ENCODE measurements around the gene PDSS1.

PDSS1 gene

GRCh38 chr10:26717476-26717875 is 20.0 kb downstream of the PDSS1 start:
- no peaks in the 10 kb centered on the region; the same call in 1 of the 2 replicates for H3F3A ChIP-seq (ENCODE audit: insufficient read depth, low read length)
- H3K9ac ChIP-seq (ENCODE audit: low read length): no peak overlapping the region
- H3K9me2 ChIP-seq (replicated peaks; ENCODE audit: insufficient read depth, low read length): no peaks in the 10 kb centered on the region
- no peak overlapping the region for H3K4me2 ChIP-seq (ENCODE audit: low read depth, low read length)
- DNase-seq: no peak
- H3K27ac ChIP-seq (ENCODE audit: low read length): no peak overlapping the region
- H3K9me3 ChIP-seq (replicated peaks; ENCODE audit: insufficient read depth, low read length): no peaks in the 10 kb centered on the region
- H4K20me1 ChIP-seq (ENCODE audit: insufficient read depth, low read length): no peaks in the 10 kb centered on the region
- H3K4me1 ChIP-seq (ENCODE audit: low read length): no peaks in the 10 kb centered on the region
- H3K27me3 ChIP-seq (replicated peaks; ENCODE audit: insufficient read depth, low read length): no peaks in the 10 kb centered on the region
- H3K4me3 ChIP-seq (ENCODE audit: low read length): no peak overlapping the region
- no peak overlapping the region for H2AFZ ChIP-seq (ENCODE audit: low read length)
- H3K79me2 ChIP-seq (ENCODE audit: low read length): peaks cover 22% of the 10 kb centered on the region
- TF ChIP-seq EZH2phosphoT487 (IDR thresholded peaks at IDR 0.05; ENCODE audit: low read length) (no peak), EZH2 (optimal IDR thresholded peaks at IDR 0.05; ENCODE audit: low read depth, low read length) (no peak)
- TF ChIP-seq, protein P1, sequence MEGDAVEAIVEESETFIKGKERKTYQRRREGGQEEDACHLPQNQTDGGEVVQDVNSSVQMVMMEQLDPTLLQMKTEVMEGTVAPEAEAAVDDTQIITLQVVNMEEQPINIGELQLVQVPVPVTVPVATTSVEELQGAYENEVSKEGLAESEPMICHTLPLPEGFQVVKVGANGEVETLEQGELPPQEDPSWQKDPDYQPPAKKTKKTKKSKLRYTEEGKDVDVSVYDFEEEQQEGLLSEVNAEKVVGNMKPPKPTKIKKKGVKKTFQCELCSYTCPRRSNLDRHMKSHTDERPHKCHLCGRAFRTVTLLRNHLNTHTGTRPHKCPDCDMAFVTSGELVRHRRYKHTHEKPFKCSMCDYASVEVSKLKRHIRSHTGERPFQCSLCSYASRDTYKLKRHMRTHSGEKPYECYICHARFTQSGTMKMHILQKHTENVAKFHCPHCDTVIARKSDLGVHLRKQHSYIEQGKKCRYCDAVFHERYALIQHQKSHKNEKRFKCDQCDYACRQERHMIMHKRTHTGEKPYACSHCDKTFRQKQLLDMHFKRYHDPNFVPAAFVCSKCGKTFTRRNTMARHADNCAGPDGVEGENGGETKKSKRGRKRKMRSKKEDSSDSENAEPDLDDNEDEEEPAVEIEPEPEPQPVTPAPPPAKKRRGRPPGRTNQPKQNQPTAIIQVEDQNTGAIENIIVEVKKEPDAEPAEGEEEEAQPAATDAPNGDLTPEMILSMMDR (IDR thresholded peaks at IDR 0.05; ENCODE audit: low read length): no peak
- H3K36me3 ChIP-seq (replicated peaks; ENCODE audit: insufficient read depth, low read length): peaks cover 2% of the 10 kb centered on the region; the same call in 1 of the 2 replicates

DNA sequence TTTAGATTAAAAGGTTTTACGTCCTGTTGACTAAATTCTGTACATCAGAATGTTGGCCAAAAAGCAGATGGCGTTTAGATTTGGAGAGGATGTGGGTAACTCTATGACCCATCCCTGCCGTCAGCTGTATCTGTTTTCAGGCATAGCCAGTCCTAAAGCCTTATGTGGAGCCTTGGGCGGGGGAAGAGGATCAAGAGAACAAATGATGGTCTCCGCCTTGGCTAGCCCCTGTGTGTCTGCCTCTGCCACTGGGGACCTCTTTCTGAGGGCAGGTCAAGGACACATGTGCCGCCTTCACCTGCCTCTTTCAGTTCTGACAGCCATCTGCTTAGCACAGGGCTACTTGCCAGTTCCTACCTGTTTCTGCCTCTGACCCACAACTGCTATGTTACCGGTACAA is 24.1 kb downstream of the PDSS1 start:
- TF ChIP-seq, protein P1 (IDR thresholded peaks at IDR 0.05; ENCODE audit: low read length): no peak
- TF ChIP-seq EZH2 (optimal IDR thresholded peaks at IDR 0.05; ENCODE audit: low read depth, low read length) (no peak), EZH2phosphoT487 (IDR thresholded peaks at IDR 0.05; ENCODE audit: low read length) (no peak)
- Histone ChIP-seq H2AFZ (ENCODE audit: low read length) (no peak overlapping the region), H3K79me2 (ENCODE audit: low read length) (peaks cover 16% of the 10 kb centered on the region), H3K4me2 (ENCODE audit: low read depth, low read length) (no peak overlapping the region), H3K36me3 (replicated peaks; ENCODE audit: insufficient read depth, low read length) (peaks cover 2% of the 10 kb centered on the region; the same call in 1 of the 2 replicates), H3K9me2 (replicated peaks; ENCODE audit: insufficient read depth, low read length) (no peaks in the 10 kb centered on the region), H3F3A (ENCODE audit: insufficient read depth, low read length) (peaks cover 4% of the 10 kb centered on the region), H3K27me3 (replicated peaks; ENCODE audit: insufficient read depth, low read length) (no peaks in the 10 kb centered on the region), H3K27ac (ENCODE audit: low read length) (no peak overlapping the region), H3K9ac (ENCODE audit: low read length) (no peak overlapping the region), H3K9me3 (replicated peaks; ENCODE audit: insufficient read depth, low read length) (no peaks in the 10 kb centered on the region), H3K4me3 (ENCODE audit: low read length) (no peak overlapping the region), H3K4me1 (ENCODE audit: low read length) (no peaks in the 10 kb centered on the region), H4K20me1 (ENCODE audit: insufficient read depth, low read length) (no peaks in the 10 kb centered on the region)
- DNase-seq: no peak

GRCh38 chr10:26723016-26723415 is 25.5 kb downstream of the PDSS1 start:
- no peaks in the 10 kb centered on the region for H3K9me2 ChIP-seq (replicated peaks; ENCODE audit: insufficient read depth, low read length)
- H2AFZ ChIP-seq (ENCODE audit: low read length): no peak overlapping the region
- H3F3A ChIP-seq (ENCODE audit: insufficient read depth, low read length): peaks cover 4% of the 10 kb centered on the region
- H3K4me3 ChIP-seq (ENCODE audit: low read length): no peak overlapping the region
- no peak for DNase-seq
- no peak overlapping the region for H3K27ac ChIP-seq (ENCODE audit: low read length)
- no peak overlapping the region for H3K4me2 ChIP-seq (ENCODE audit: low read depth, low read length)
- H3K27me3 ChIP-seq (replicated peaks; ENCODE audit: insufficient read depth, low read length): no peaks in the 10 kb centered on the region
- H3K36me3 ChIP-seq (replicated peaks; ENCODE audit: insufficient read depth, low read length): no peaks in the 10 kb centered on the region; the same call in 1 of the 2 replicates
- TF ChIP-seq EZH2 (optimal IDR thresholded peaks at IDR 0.05; ENCODE audit: low read depth, low read length) (no peak), EZH2phosphoT487 (IDR thresholded peaks at IDR 0.05; ENCODE audit: low read length) (no peak)
- TF ChIP-seq, protein P1 (IDR thresholded peaks at IDR 0.05; ENCODE audit: low read length): no peak
- peaks cover 17% of the 10 kb centered on the region; the same call in 1 of the 2 replicates for H3K79me2 ChIP-seq (ENCODE audit: low read length)
- H3K9me3 ChIP-seq (replicated peaks; ENCODE audit: insufficient read depth, low read length): no peaks in the 10 kb centered on the region
- H3K4me1 ChIP-seq (ENCODE audit: low read length): no peaks in the 10 kb centered on the region
- no peaks in the 10 kb centered on the region for H4K20me1 ChIP-seq (ENCODE audit: insufficient read depth, low read length)
- H3K9ac ChIP-seq (ENCODE audit: low read length): no peak overlapping the region

Measured in MM.1S (cell line).